ENCODE data around the gene KIR3DL1. TPM values are rescaled to one million over a fixed set of nuclear protein-coding genes. Genes with fewer than 3 reads are reported as not detected.

KIR3DL1 gene
- polyA plus RNA-seq, 2 donors, result not detected

DNA sequence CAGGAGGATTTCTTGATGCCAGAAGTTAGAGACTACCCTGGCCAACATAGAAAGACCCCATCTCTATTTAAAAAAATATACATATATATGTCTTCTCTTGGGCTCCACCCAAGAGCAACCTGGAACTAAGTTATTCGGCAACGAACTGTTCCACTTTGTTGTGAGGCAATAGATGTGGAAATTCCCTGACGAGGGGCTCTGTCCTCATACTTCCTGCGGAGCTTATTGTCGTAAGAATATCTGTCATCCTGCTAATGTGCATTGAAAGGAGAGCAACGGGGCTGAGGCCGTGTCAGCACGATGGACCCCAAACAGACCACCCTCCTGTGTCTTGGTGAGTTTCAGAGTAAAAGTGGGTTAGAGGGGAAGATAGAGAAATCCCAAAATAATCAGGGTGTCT is 57.7 kb downstream of the KIR3DL1 start, which contains the start of gene FCAR:
Gene FCAR (plus strand): TSS at position 246 of the 400 bp plus-strand sequence. CDS start 55 bp downstream, at position 301.
- Histone ChIP-seq H3K4me1 (ENCODE audit: control insufficient read depth in 2 of 2, insufficient read depth in 2 of 2, low read length in 1 of 2) (no peaks in the 10 kb centered on the region), H3K27ac (ENCODE audit: low read depth in 2 of 2, low read length in 1 of 2) (no peak within 1 kb of the TSS), H3K4me3 (ENCODE audit: low read depth in 1 of 2, low read length in 2 of 2) (no peak within 1 kb of the TSS), H3K27me3 (ENCODE audit: control insufficient read depth in 1 of 2, insufficient read depth in 2 of 2, low read length in 2 of 2) (no peaks in the 10 kb centered on the region), H3K36me3 (ENCODE audit: control insufficient read depth in 2 of 2, insufficient read depth in 2 of 2, low read length in 1 of 2) (no peaks in the 10 kb centered on the region), H3K9me3 (ENCODE audit: control insufficient read depth in 2 of 2, insufficient read depth in 1 of 2, low read depth in 1 of 2, low read length in 1 of 2) (peaks cover 0 to 1% of the 10 kb centered on the region in 2 donors)
- WGBS, 2 donors, result 78 to 79% methylated on average over 8 of the region's 8 CpGs

GRCh38 chr19:54875506-54875905 is 59.2 kb downstream of the KIR3DL1 start:
- no peak overlapping the region for H3K27ac ChIP-seq (ENCODE audit: low read depth in 2 of 2, low read length in 1 of 2)
- H3K4me3 ChIP-seq (ENCODE audit: low read depth in 1 of 2, low read length in 2 of 2), result no peak overlapping the region
- no peaks in the 10 kb centered on the region for H3K27me3 ChIP-seq (ENCODE audit: control insufficient read depth in 1 of 2, insufficient read depth in 2 of 2, low read length in 2 of 2)
- no peaks in the 10 kb centered on the region for H3K4me1 ChIP-seq (ENCODE audit: control insufficient read depth in 2 of 2, insufficient read depth in 2 of 2, low read length in 1 of 2)
- 52 to 55% methylated on average over 2 of the region's 2 CpGs for WGBS, 2 donors
- peaks cover 0 to 1% of the 10 kb centered on the region in 2 donors for H3K9me3 ChIP-seq (ENCODE audit: control insufficient read depth in 2 of 2, insufficient read depth in 1 of 2, low read depth in 1 of 2, low read length in 1 of 2)
- no peaks in the 10 kb centered on the region for H3K36me3 ChIP-seq (ENCODE audit: control insufficient read depth in 2 of 2, insufficient read depth in 2 of 2, low read length in 1 of 2)

DNA sequence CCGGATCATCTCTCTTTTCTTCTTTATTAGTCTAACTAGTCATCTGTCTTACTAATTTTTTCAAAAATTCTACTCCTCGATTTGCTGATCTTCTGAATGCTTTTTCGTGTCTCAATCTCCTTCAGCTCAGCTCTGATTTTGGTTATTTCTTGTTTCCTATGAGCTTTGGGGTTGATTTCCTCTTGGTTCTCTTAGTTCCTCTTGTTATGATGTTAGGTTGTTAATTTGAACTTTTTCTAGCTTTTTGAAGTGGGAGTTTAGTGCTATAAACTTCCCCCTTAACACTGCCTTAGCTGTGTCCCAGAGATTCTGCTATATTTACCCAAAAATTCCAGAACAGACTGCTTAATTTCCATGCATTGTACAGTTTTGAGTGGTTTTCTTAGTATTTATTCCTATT is 61.2 kb downstream of the KIR3DL1 start:
- 53 to 65% methylated on average over 3 of the region's 3 CpGs for WGBS, 2 donors
- no peak overlapping the region for H3K4me3 ChIP-seq (ENCODE audit: low read depth in 1 of 2, low read length in 2 of 2)
- H3K27ac ChIP-seq (ENCODE audit: low read depth in 2 of 2, low read length in 1 of 2), result no peak overlapping the region

More for the DNA sequence above, 61.2 kb downstream of the KIR3DL1 start:
- H3K36me3 ChIP-seq (ENCODE audit: control insufficient read depth in 2 of 2, insufficient read depth in 2 of 2, low read length in 1 of 2), result no peaks in the 10 kb centered on the region
- no peaks in the 10 kb centered on the region for H3K4me1 ChIP-seq (ENCODE audit: control insufficient read depth in 2 of 2, insufficient read depth in 2 of 2, low read length in 1 of 2)
- H3K9me3 ChIP-seq (ENCODE audit: control insufficient read depth in 2 of 2, insufficient read depth in 1 of 2, low read depth in 1 of 2, low read length in 1 of 2), result peaks cover 0 to 6% of the 10 kb centered on the region in 2 donors
- peaks cover 0 to 3% of the 10 kb centered on the region in 2 donors for H3K27me3 ChIP-seq (ENCODE audit: control insufficient read depth in 1 of 2, insufficient read depth in 2 of 2, low read length in 2 of 2)

Other genes with a start within 250 kb of the KIR3DL1 start
- gene LILRA2, start 242.7 kb upstream of the KIR3DL1 start, polyA plus RNA-seq, result under 1 TPM; 0.53 to 0.55 TPM
- gene LILRA1, start 222.8 kb upstream of the KIR3DL1 start, polyA plus RNA-seq, result under 1 TPM; 0.08 to 0.21 TPM
- under 1 TPM; 0.46 to 0.55 TPM for gene LILRB1, start 186.0 kb upstream of the KIR3DL1 start, polyA plus RNA-seq
- gene LILRB4, start 153.5 kb upstream of the KIR3DL1 start, polyA plus RNA-seq, result under 1 TPM; 0.35 to 0.58 TPM
- not detected for gene KIR3DL3, start 92.0 kb upstream of the KIR3DL1 start, polyA plus RNA-seq
- not detected for gene KIR2DL3, start 78.0 kb upstream of the KIR3DL1 start, polyA plus RNA-seq
- not detected for gene KIR2DL1, start 46.7 kb upstream of the KIR3DL1 start, polyA plus RNA-seq
- not detected for gene KIR2DL4, start 12.9 kb upstream of the KIR3DL1 start, polyA plus RNA-seq
- gene KIR2DS4, start 16.2 kb downstream of the KIR3DL1 start, polyA plus RNA-seq, result not detected
- gene KIR3DL2, start 34.0 kb downstream of the KIR3DL1 start, polyA plus RNA-seq, result under 1 TPM in 1 of 2 donors, not detected in 1; 0.04 TPM
- gene FCAR, start 57.8 kb downstream of the KIR3DL1 start, polyA plus RNA-seq, result under 1 TPM in 1 of 2 donors, not detected in 1; 0.10 TPM
- gene NCR1, start 89.7 kb downstream of the KIR3DL1 start, polyA plus RNA-seq, result not detected
- not detected for gene NLRP7, start 131.1 kb downstream of the KIR3DL1 start, polyA plus RNA-seq
- gene NLRP2, start 149.9 kb downstream of the KIR3DL1 start, polyA plus RNA-seq, result 10 to 100 TPM in 1 of 2 donors, 1 to 10 TPM in 1; 3.8 to 20.5 TPM
- 1 to 10 TPM in 1 of 2 donors, under 1 TPM in 1; 0.45 to 1.6 TPM for gene GP6, start 221.8 kb downstream of the KIR3DL1 start, polyA plus RNA-seq
- gene RDH13, start 246.7 kb downstream of the KIR3DL1 start, polyA plus RNA-seq, result 10 to 100 TPM; 32.5 to 60.6 TPM